ENCODE measurements around the gene INPP5A.

DNA sequence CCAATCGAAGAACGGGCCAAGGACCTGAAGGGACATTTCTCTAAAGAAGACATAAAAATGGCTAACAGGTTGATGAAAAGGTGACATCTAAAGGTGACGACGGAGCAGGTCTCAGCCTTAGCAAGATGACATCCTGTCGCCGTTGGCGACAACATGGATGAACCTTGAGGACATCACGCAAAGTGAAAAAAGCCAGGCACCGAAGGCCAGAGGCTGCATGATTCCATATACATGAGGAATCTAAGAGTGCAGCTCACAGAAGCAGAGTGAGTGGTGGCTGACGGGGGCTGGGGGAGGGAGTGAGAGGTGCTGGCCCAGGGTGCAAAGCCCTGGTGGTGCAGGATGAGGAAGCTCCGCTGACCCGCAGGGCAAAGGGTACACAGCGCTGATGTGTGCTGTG, 282.5 kb downstream of the INPP5A start:
- TF ChIP-seq EZH2phosphoT487 (IDR thresholded peaks at IDR 0.05; ENCODE audit: borderline replicate concordance) (no peak), CTCF (conservative IDR thresholded peaks at IDR 0.05; ENCODE audit: low read length) (no peak)

Data from Loucy (cell line).